Kidney (tissue), 22 donors: Measurements from ENCODE around the gene CALCR. TPM values are rescaled to one million over a fixed set of nuclear protein-coding genes. Genes with fewer than 3 reads are reported as not detected.

Experiments used
- DNase-seq, 5 donors: peaks; one replicate each; pipeline ENCODE4 v3.0.0-alpha.2; 2013 to 2020
- FAIRE-seq: peaks from 2 replicates; lab custom pipeline; 2012; peaks lifted over from hg19 to GRCh38; lab: Jason Lieb, UNC
- H3K27ac ChIP-seq, 2 donors: one replicate each; pipeline ENCODE4 v1.7.0; 2013; ENCODE audit warnings: low read depth in 2 of 2, low read length in 2 of 2, inconsistent platforms in 1 of 2
- H3K27me3 ChIP-seq: one replicate; pipeline ENCODE4 v1.7.1; 2013; ENCODE audit warnings: low read length, inconsistent platforms; ENCODE audit not compliant: control insufficient read depth, insufficient read depth
- H3K36me3 ChIP-seq, 3 donors: one replicate each; pipeline versions ENCODE4 v1.7.0 to v1.7.1; 2013; ENCODE audit warnings: low read length in 3 of 3, control low read depth in 1 of 3, inconsistent platforms in 1 of 3; ENCODE audit not compliant: insufficient read depth in 3 of 3, control insufficient read depth in 2 of 3
- H3K4me1 ChIP-seq, 3 donors: one replicate each; pipeline versions ENCODE4 v1.7.0 to v1.7.1; 2013; ENCODE audit warnings: low read length in 3 of 3, inconsistent platforms in 1 of 3, low read depth in 1 of 3; ENCODE audit not compliant: control insufficient read depth in 2 of 3, insufficient read depth in 2 of 3
- H3K4me3 ChIP-seq, 3 donors: one replicate each; pipeline versions ENCODE4 v1.7.0 to v1.8.1; 2013; ENCODE audit warnings: low read length in 3 of 3, control low read depth in 1 of 3, inconsistent platforms in 1 of 3
- H3K9ac ChIP-seq, 3 donors: one replicate each; pipeline versions ENCODE4 v1.7.0 to v1.7.1; 2013; ENCODE audit warnings: low read length in 3 of 3, control low read depth in 1 of 3, inconsistent platforms in 1 of 3
- H3K9me3 ChIP-seq, 3 donors: one replicate each; pipeline versions ENCODE4 v1.7.0 to v1.7.1; 2013; ENCODE audit warnings: low read length in 3 of 3, control low read depth in 1 of 3, inconsistent platforms in 1 of 3; ENCODE audit not compliant: control insufficient read depth in 2 of 3, insufficient read depth in 1 of 3
- CTCF ChIP-seq: IDR thresholded peaks from 3 replicates; pipeline ENCODE4 v1.5.1; 2012; ENCODE audit warnings: mild to moderate bottlenecking, moderate library complexity, borderline replicate concordance; ENCODE audit not compliant: insufficient read depth; ENCODE audit errors: extremely low read depth
- intact Hi-C: fragments of 100-400 bp; cut with DNase I; formaldehyde crosslinking; loops from one replicate; pipeline ENCODE4 v1.11.1; 2022
- long read RNA-seq, 10 donors: library from polyadenylated mRNA in 1 of 10; unstranded in 1 of 10; transcript quantifications; one replicate each; pipeline ENCODE4 v2.0.0 and lab custom pipeline, GENCODE V29; 2021 to 2026
- polyA plus RNA-seq: library from polyadenylated mRNA; stranded (reverse); fragments of 350-450 nt; fragmentation: Illumina TruSeq; extraction: RNeasy Lipid Tissue Mini Kit (QIAGEN cat#74804); gene quantifications from one replicate; pipeline ENCODE4 v1.2.3, GENCODE V29; 2014; ENCODE audit warnings: low read depth, low replicate concordance; ENCODE audit not compliant: insufficient read depth
- total RNA-seq: library from RNA; stranded (reverse); fragmentation: NEBNext Ultra II Directional; extraction: Animal tissue kit (Norgen Biotek cat#: 25700); gene quantifications from one replicate; pipeline ENCODE4 v1.2.1, GENCODE V29; 2021
- donor health status: control.
- donor health status: control.
- donor health status: control.
- donor health status: control.
- donor health status: control.
- donor health status: DM: yes; HTN: yes; CAD: no.
- donor health status: Normal renal cell carcinoma (clear cell type).

CALCR gene
- total RNA-seq (5.3 TPM), polyA plus RNA-seq (0.97 TPM)
- long read RNA-seq, donor 1: 0 reads
- long read RNA-seq, donor 2: 0 reads
- long read RNA-seq, donor 3: 0 reads
- long read RNA-seq, donor 4: 0 reads
- long read RNA-seq, donor 5: 0 reads
- long read RNA-seq, donor 6: 0 reads
- long read RNA-seq, donor 7, partial matches to known transcripts: 2 of 11 reads
- long read RNA-seq, donor 7, other reads (novel, unspliced or antisense): 5 of 11 reads
- long read RNA-seq, donor 8: 0 reads
- long read RNA-seq, donor 9: 0 reads
- long read RNA-seq, donor 10, partial matches to known transcripts: 0 of 1 reads
- long read RNA-seq, donor 10, other reads (novel, unspliced or antisense): 0 of 1 reads

GRCh38 chr7:93574646-93575554 is at the start of gene CALCR:
Gene CALCR (minus strand): TSS chr7:93574724. CDS start chr7:93486981, 87,743 bp downstream.
- intact Hi-C loops: no loop called here
- Histone ChIP-seq H3K36me3 (no peaks in the 10 kb centered on the region), H3K9me3 (no peaks in the 10 kb centered on the region), H3K27me3 (peaks cover 12% of the 10 kb centered on the region), H3K4me1 (no peaks in the 10 kb centered on the region), H3K4me3 (peak within 1 kb of the TSS in 2 of 3 donors; percentile 47 to 55), H3K9ac (peak within 1 kb of the TSS in 1 of 3 donors; percentile 35), H3K27ac (peak within 1 kb of the TSS in 1 of 2 donors; percentile 49)
- FAIRE-seq: no peak
- TF ChIP-seq CTCF: no peak
- DNase-seq: peak; percentile 44 to 86 (median 54)

DNA sequence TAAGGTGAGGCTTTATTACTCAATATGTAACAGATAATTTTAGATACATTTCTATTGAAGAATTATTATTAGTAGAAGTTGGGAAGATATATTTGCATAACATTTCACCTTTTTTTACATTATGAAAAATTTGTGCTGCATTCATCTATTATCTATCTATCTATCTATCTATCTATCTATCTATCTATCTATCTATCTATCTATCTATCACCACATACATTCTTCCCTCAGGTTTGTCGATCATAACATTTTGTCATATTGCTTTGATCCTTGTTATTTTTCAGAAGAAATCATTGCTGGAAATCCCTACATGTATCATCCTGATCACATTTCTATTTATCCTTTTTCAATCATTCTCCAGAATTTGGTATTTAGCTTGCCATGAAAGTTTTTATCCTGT is 49.3 kb upstream of the CALCR start:
- H3K36me3 ChIP-seq: no peaks in the 10 kb centered on the region
- DNase-seq (no peak), FAIRE-seq (no peak)
- no peak overlapping the region for H3K9ac ChIP-seq
- H3K4me1 ChIP-seq: no peaks in the 10 kb centered on the region
- no peak for TF ChIP-seq CTCF
- intact Hi-C loops: no loop called here
- no peak overlapping the region for H3K27ac ChIP-seq
- H3K4me3 ChIP-seq: no peak overlapping the region
- H3K27me3 ChIP-seq: no peaks in the 10 kb centered on the region
- H3K9me3 ChIP-seq: no peaks in the 10 kb centered on the region

DNA sequence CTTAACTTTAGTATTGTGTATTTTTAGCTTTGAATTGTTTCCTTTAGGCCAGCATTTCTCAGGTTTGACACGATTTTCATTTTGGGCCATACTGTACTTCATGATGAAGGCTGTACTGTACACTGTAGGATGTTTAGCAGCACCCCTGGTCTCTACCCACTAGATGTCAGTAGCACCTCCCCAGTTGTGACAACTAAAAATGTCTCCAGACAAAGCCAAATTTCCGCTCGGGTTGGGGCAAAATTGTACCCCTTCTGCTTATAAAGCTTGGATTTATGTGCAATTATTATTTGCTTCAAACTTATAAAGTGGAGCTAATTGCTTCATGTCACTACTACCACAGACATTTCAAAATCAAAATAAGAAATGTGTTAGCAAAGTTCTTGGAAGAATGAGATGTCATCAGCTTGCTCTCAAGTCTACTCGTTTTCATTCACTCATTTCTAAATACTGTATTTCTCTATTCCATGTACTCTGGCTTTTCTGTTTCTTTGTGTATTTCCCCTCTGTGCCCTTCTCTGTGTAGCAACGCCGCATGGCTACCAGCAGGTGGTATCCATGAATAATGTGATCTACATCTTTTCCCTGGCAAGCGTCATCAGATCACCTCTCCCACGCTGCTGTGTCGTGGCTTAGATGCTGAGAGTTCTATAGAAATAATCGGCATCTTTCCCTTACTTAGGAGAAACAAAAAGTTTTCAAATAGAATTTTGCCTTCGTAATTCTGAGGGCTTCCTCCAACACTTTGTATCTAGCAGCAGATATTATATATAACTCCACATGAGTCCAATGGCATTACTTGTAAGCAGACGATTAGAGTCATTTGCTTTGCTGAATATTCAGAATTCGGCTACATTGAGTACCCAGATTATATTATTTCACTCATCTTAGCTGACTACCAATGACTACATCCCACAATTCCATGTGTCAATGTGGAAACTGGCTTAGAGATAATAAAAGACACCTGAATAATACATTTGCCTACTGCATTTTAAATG is 47.8 kb upstream of the CALCR start:
- Histone ChIP-seq H3K9me3 (no peaks in the 10 kb centered on the region), H3K27me3 (no peaks in the 10 kb centered on the region), H3K27ac (no peak overlapping the region), H3K36me3 (no peaks in the 10 kb centered on the region), H3K4me1 (no peaks in the 10 kb centered on the region), H3K9ac (no peak overlapping the region), H3K4me3 (peak overlapping the region in 1 of 3 donors; percentile 5)
- DNase-seq (peak in 3 of 5 donors; percentile 9 to 33 (median 29)), FAIRE-seq (no peak)
- intact Hi-C loops: no loop called here
- TF ChIP-seq CTCF: peak; percentile 31
